Measurements from ENCODE around the gene KCNK3. TPM values are rescaled to one million over a fixed set of nuclear protein-coding genes. Genes with fewer than 3 reads are reported as not detected.

Gene KCNK3
- total and polyA plus RNA-seq, 2 donors (not counting 3 experiments of a cell fraction or from before 2014, with no cell fraction given), result not detected

- Histone ChIP-seq H3K36me3 (ENCODE audit: control insufficient read depth in 2 of 2, extremely low read depth in 1 of 2, insufficient read depth in 2 of 2, low read length in 2 of 2) (no peaks in the 10 kb centered on the region), H4K20me1 (replicated peaks; ENCODE audit: control insufficient read depth, extremely low read depth, insufficient read depth, low read length) (no peaks in the 10 kb centered on the region), H3K27me3 (ENCODE audit: control insufficient read depth in 2 of 2, insufficient read depth in 2 of 2, low read length in 2 of 2) (peaks cover 0 to under 1% of the 10 kb centered on the region in 2 experiments), H3K9me3 (replicated peaks; ENCODE audit: control insufficient read depth, insufficient read depth, low read length) (no peaks in the 10 kb centered on the region), H2AFZ (ENCODE audit: low read depth, low read length) (no peak overlapping the region), H3K4me2 (ENCODE audit: insufficient read depth, low read length) (no peak overlapping the region), H3K9me1 (replicated peaks; ENCODE audit: control insufficient read depth, extremely low read depth, insufficient read depth, low read length) (no peaks in the 10 kb centered on the region), H3K4me3 (replicated peaks in 1 of 3; ENCODE audit: insufficient read depth in 1 of 3, low read depth in 1 of 3, low read length in 3 of 3) (no peak overlapping the region), H3K9ac (replicated peaks; ENCODE audit: extremely low read depth, insufficient read depth, low read length) (no peak overlapping the region), H3K27ac (ENCODE audit: insufficient read depth, low read depth, low read length) (no peak overlapping the region), H3K4me1 (ENCODE audit: control insufficient read depth, extremely low read depth, insufficient read depth, low read length) (no peaks in the 10 kb centered on the region), H3K79me2 (ENCODE audit: control insufficient read depth, insufficient read depth, low read length) (no peaks in the 10 kb centered on the region)
- BruUV-seq (replicated peaks), result no TSS peak
- ChIA-PET POLR2A (no interaction called here), CTCF (no interaction called here)
- TF ChIP-seq POLR2A (IDR thresholded peaks at IDR 0.05; ENCODE audit: low read depth, low read length) (no peak), MAX (IDR thresholded peaks at IDR 0.05; ENCODE audit: insufficient read depth, insufficient read length) (no peak), MYC (IDR thresholded peaks at IDR 0.05; ENCODE audit: low read depth, low read length) (no peak)
- FAIRE-seq, result no peak
- DNase-seq (ENCODE audit: low read depth, low spot score), result no peak
- dilution Hi-C loops (cut with MboI; ENCODE audit: extremely low pct_ligation_motif_present, low sequenced_read_pairs) (no loop called here), intact Hi-C loops (cut with micrococcal nuclease) (no loop called here)
These were observed 23.8 kb downstream of the KCNK3 start for GRCh38 chr2:26716340-26716739.

GRCh38 chr2:26716769-26717168 lies 24.2 kb downstream of the KCNK3 start:
- BruUV-seq (replicated peaks), result no TSS peak
- ChIA-PET CTCF (interaction anchor here (1.1 kb wide), 1 partner anchor 29 kb away, joined by 3 read pairs; no protein-coding TSS in a partner anchor), POLR2A (no interaction called here)
- H3K36me3 ChIP-seq (ENCODE audit: control insufficient read depth in 2 of 2, extremely low read depth in 1 of 2, insufficient read depth in 2 of 2, low read length in 2 of 2), result no peaks in the 10 kb centered on the region
- intact Hi-C loops (cut with micrococcal nuclease) (no loop called here), dilution Hi-C loops (cut with MboI; ENCODE audit: extremely low pct_ligation_motif_present, low sequenced_read_pairs) (no loop called here)
- H3K79me2 ChIP-seq (ENCODE audit: control insufficient read depth, insufficient read depth, low read length), result no peaks in the 10 kb centered on the region
- H3K4me3 ChIP-seq (replicated peaks in 1 of 3; ENCODE audit: insufficient read depth in 1 of 3, low read depth in 1 of 3, low read length in 3 of 3), result no peak overlapping the region
- TF ChIP-seq MAX (IDR thresholded peaks at IDR 0.05; ENCODE audit: insufficient read depth, insufficient read length), result no peak
- H3K9me3 ChIP-seq (replicated peaks; ENCODE audit: control insufficient read depth, insufficient read depth, low read length), result no peaks in the 10 kb centered on the region
- H3K4me1 ChIP-seq (ENCODE audit: control insufficient read depth, extremely low read depth, insufficient read depth, low read length), result no peaks in the 10 kb centered on the region
- no peak overlapping the region for H3K4me2 ChIP-seq (ENCODE audit: insufficient read depth, low read length)
- no peaks in the 10 kb centered on the region for H3K27me3 ChIP-seq (ENCODE audit: control insufficient read depth in 2 of 2, insufficient read depth in 2 of 2, low read length in 2 of 2)
- H3K9me1 ChIP-seq (replicated peaks; ENCODE audit: control insufficient read depth, extremely low read depth, insufficient read depth, low read length), result no peaks in the 10 kb centered on the region
- DNase-seq (ENCODE audit: low read depth, low spot score) (no peak), FAIRE-seq (no peak)
- no peaks in the 10 kb centered on the region for H4K20me1 ChIP-seq (replicated peaks; ENCODE audit: control insufficient read depth, extremely low read depth, insufficient read depth, low read length)
- H2AFZ ChIP-seq (ENCODE audit: low read depth, low read length), result no peak overlapping the region
- H3K9ac ChIP-seq (replicated peaks; ENCODE audit: extremely low read depth, insufficient read depth, low read length), result no peak overlapping the region
- no peak overlapping the region for H3K27ac ChIP-seq (ENCODE audit: insufficient read depth, low read depth, low read length)

All from endothelial cell of umbilical vein (primary cell).